CD4-positive, alpha-beta T cell (primary cell): ENCODE results near the gene RRAS2. TPM values are rescaled to one million over a fixed set of nuclear protein-coding genes. Genes with fewer than 3 reads are reported as not detected.
A peak's percentile ranks its signal among the peaks of the same experiment; 100 is the strongest.

Experiments used
- ATAC-seq: fragments of 200-7000 bp; cut with Tn5 transposase; one replicate; pipeline ENCODE4 v1.10.0; 2022; ENCODE audit warnings: mild to moderate bottlenecking; ENCODE audit not compliant: poor library complexity
- CTCF ChIA-PET: fragments of 350-600 bp; sonication (Branson Sonifier 250); formaldehyde crosslinking; loops from one replicate; lab custom pipeline; 2021; ENCODE audit warnings: antibody characterized with exemption, inconsistent platforms; lab: Charles Lee
- POLR2A ChIA-PET: fragments of 350-600 bp; sonication (Branson Sonifier 250); formaldehyde crosslinking; loops from one replicate; lab custom pipeline; 2021; ENCODE audit warnings: antibody characterized with exemption, inconsistent platforms; lab: Charles Lee
- DNase-seq, 14 experiments: peaks; one replicate each; pipeline ENCODE4 v3.0.0-alpha.2; 2013 to 2020; ENCODE audit warnings: mixed read lengths in 2 of 14
- H3K27ac ChIP-seq, 2 donors: one replicate each; pipeline versions ENCODE4 v1.5.1 to v1.7.0; 2013; ENCODE audit warnings: low read length in 2 of 2, low read depth in 1 of 2, mild to moderate bottlenecking in 1 of 2
- H3K27me3 ChIP-seq, 2 experiments: 1 replicate in 1 of 2; 2 replicates in 1 of 2; pipeline versions ENCODE4 v1.6.1 to v1.7.0; 2013; ENCODE audit warnings: low read length in 2 of 2, control low read depth in 1 of 2, mild to moderate bottlenecking in 1 of 2, moderate library complexity in 1 of 2; ENCODE audit not compliant: insufficient read depth in 2 of 2, control insufficient read depth in 1 of 2
- H3K36me3 ChIP-seq: one replicate; pipeline ENCODE4 v1.6.1; 2013; ENCODE audit warnings: low read length, control low read depth; ENCODE audit not compliant: insufficient read depth
- H3K4me1 ChIP-seq: one replicate; pipeline ENCODE4 v1.6.1; 2013; ENCODE audit warnings: low read length, control low read depth; ENCODE audit not compliant: insufficient read depth
- H3K4me3 ChIP-seq: one replicate; pipeline ENCODE4 v1.5.1; 2013; ENCODE audit warnings: mild to moderate bottlenecking, low read length, moderate library complexity
- H3K9me3 ChIP-seq, 2 experiments: 1 replicate in 1 of 2; 2 replicates in 1 of 2; pipeline versions ENCODE4 v1.6.1 to v1.7.0; 2013; ENCODE audit warnings: low read length in 2 of 2, mild to moderate bottlenecking in 2 of 2, control low read depth in 1 of 2, moderate library complexity in 1 of 2; ENCODE audit not compliant: control insufficient read depth in 1 of 2, insufficient read depth in 1 of 2
- H3K27ac Mint-ChIP-seq: one replicate; pipeline ENCODE4 v1.8.0; 2020; ENCODE audit warnings: mixed read lengths
- H3K27me3 Mint-ChIP-seq: one replicate; pipeline ENCODE4 v1.8.0; 2021; ENCODE audit warnings: mixed read lengths
- H3K36me3 Mint-ChIP-seq: one replicate; pipeline ENCODE4 v1.8.0; 2021; ENCODE audit warnings: low read depth, mixed read lengths
- H3K4me1 Mint-ChIP-seq: one replicate; pipeline ENCODE4 v1.8.0; 2021; ENCODE audit warnings: low read depth, mixed read lengths
- H3K4me3 Mint-ChIP-seq: one replicate; pipeline ENCODE4 v1.8.0; 2020; ENCODE audit warnings: mild to moderate bottlenecking, mixed read lengths
- H3K9me3 Mint-ChIP-seq: one replicate; pipeline ENCODE4 v1.8.0; 2020; ENCODE audit warnings: mixed read lengths
- CTCF ChIP-seq: fragments of 200-600 bp; IDR thresholded peaks from one replicate; pipeline ENCODE4 v1.8.0; 2022; ENCODE audit warnings: antibody characterized with exemption, mild to moderate bottlenecking
- intact Hi-C, 2 experiments: fragments of 100-400 bp; cut with DNase I in 1 of 2; cut with micrococcal nuclease in 1 of 2; formaldehyde crosslinking; loops; one replicate each; pipeline versions ENCODE4 v1.15.1 to v1.9.0; 2023 to 2025; cut with DNase I, micrococcal nuclease
- total RNA-seq, 174 experiments: library from RNA in 2 of 174; stranded (reverse) in 2 of 174; gene quantifications; one replicate each; pipeline ENCODE4 v1.2.3 and lab custom pipeline; 2021 to 2026

RRAS2 gene
- total RNA-seq, 2 experiments from 2014 or later: 20.7 to 21.2 TPM

GRCh38 chr11:14339356-14339755, 19.6 kb downstream of the RRAS2 start:
- CTCF ChIA-PET: interaction anchor here (1.5 kb wide), 1 partner anchor 11 kb away, joined by 4 read pairs; no protein-coding TSS in a partner anchor
- peaks cover 12% of the 10 kb centered on the region for H3K9me3 Mint-ChIP-seq
- POLR2A ChIA-PET: no interaction called here
- Histone ChIP-seq H3K27me3 (no peaks in the 10 kb centered on the region), H3K4me1 (no peaks in the 10 kb centered on the region), H3K27ac (no peak overlapping the region), H3K36me3 (no peaks in the 10 kb centered on the region), H3K4me3 (no peak overlapping the region), H3K9me3 (peaks cover 7 to 15% of the 10 kb centered on the region in 2 experiments)
- no peak overlapping the region for H3K4me3 Mint-ChIP-seq
- peaks cover 14% of the 10 kb centered on the region for H3K36me3 Mint-ChIP-seq
- H3K4me1 Mint-ChIP-seq: peaks cover 34% of the 10 kb centered on the region
- H3K27ac Mint-ChIP-seq: no peak overlapping the region
- ATAC-seq (no peak), DNase-seq (no peak)
- intact Hi-C loops: no loop called here
- TF ChIP-seq CTCF: no peak
- H3K27me3 Mint-ChIP-seq: no peaks in the 10 kb centered on the region

GRCh38 chr11:14336507-14337503, 22.2 kb downstream of the RRAS2 start:
- POLR2A ChIA-PET: no interaction called here

GRCh38 chr11:14335712-14336111, 23.3 kb downstream of the RRAS2 start:
- H3K27ac Mint-ChIP-seq: no peak overlapping the region
- peaks cover 20% of the 10 kb centered on the region for H3K4me1 Mint-ChIP-seq
- ChIA-PET CTCF (interaction anchor here (0.7 to 1.3 kb wide), 3 partner anchors 28 to 119 kb away, joined by 3 to 4 read pairs (median 4); no protein-coding TSS in a partner anchor), POLR2A (no interaction called here)
- ATAC-seq (no peak), DNase-seq (no peak)
- Histone ChIP-seq H3K4me1 (no peaks in the 10 kb centered on the region), H3K27me3 (no peaks in the 10 kb centered on the region), H3K36me3 (no peaks in the 10 kb centered on the region), H3K27ac (no peak overlapping the region), H3K4me3 (no peak overlapping the region), H3K9me3 (peaks cover 0 to 15% of the 10 kb centered on the region in 2 experiments)
- intact Hi-C loops: no loop called here
- peaks cover 12% of the 10 kb centered on the region for H3K9me3 Mint-ChIP-seq
- peaks cover 14% of the 10 kb centered on the region for H3K36me3 Mint-ChIP-seq
- H3K4me3 Mint-ChIP-seq: no peak overlapping the region
- H3K27me3 Mint-ChIP-seq: no peaks in the 10 kb centered on the region
- TF ChIP-seq CTCF: no peak

More at GRCh38 chr11:14336507-14337503, 22.2 kb downstream of the RRAS2 start:
- H3K36me3 Mint-ChIP-seq: peaks cover 14% of the 10 kb centered on the region
- H3K27ac Mint-ChIP-seq: no peak overlapping the region
- Histone ChIP-seq H3K4me1 (no peaks in the 10 kb centered on the region), H3K36me3 (no peaks in the 10 kb centered on the region), H3K27me3 (no peaks in the 10 kb centered on the region), H3K27ac (no peak overlapping the region), H3K4me3 (no peak overlapping the region), H3K9me3 (peaks cover 0 to 15% of the 10 kb centered on the region in 2 experiments)
- no peak overlapping the region for H3K4me3 Mint-ChIP-seq
- H3K27me3 Mint-ChIP-seq: no peaks in the 10 kb centered on the region
- CTCF ChIA-PET: interaction anchor here (0.7 to 1.3 kb wide), 3 partner anchors 9 to 118 kb away, joined by 3 to 4 read pairs (median 4); no protein-coding TSS in a partner anchor
- peaks cover 12% of the 10 kb centered on the region for H3K9me3 Mint-ChIP-seq
- intact Hi-C loops: no loop called here
- DNase-seq: peak in 1 of 14 experiments; percentile 17
- peaks cover 27% of the 10 kb centered on the region for H3K4me1 Mint-ChIP-seq
- TF ChIP-seq CTCF: no peak
- ATAC-seq: peak; percentile 43
